Activated CD8-positive, alpha-beta memory T cell treated with anti-CD3 and anti-CD28 coated beads, Interleukin-2, amount 50 U/mL, for 1 hour (primary cell): Measurements from ENCODE around the gene IQCK.

Source experiments
- DNase-seq: peaks from one replicate; pipeline ENCODE4 v3.0.0-alpha.2; 2020; ENCODE audit errors: extremely low read depth

IQCK gene

GRCh38 chr16:19802612-19803011 is 84.5 kb downstream of the IQCK start:
- DNase-seq, result no peak

GRCh38 chr16:19804538-19805323 is 86.7 kb downstream of the IQCK start:
- no peak for DNase-seq

GRCh38 chr16:19805459-19806162 is 87.5 kb downstream of the IQCK start:
- DNase-seq, result no peak

GRCh38 chr16:19808061-19808641 is 90.1 kb downstream of the IQCK start:
- DNase-seq, result no peak

- DNase-seq, result no peak
Measured at GRCh38 chr16:19809121-19809635, 91.1 kb downstream of the IQCK start.

- DNase-seq, result no peak
Measured at GRCh38 chr16:19809693-19810092, 91.6 kb downstream of the IQCK start.

GRCh38 chr16:19810817-19811731 is 93.0 kb downstream of the IQCK start:
- no peak for DNase-seq

- no peak for DNase-seq
Measured at GRCh38 chr16:19812986-19813385, 94.9 kb downstream of the IQCK start.

- no peak for DNase-seq
Measured at GRCh38 chr16:19815418-19815817, 97.3 kb downstream of the IQCK start.

GRCh38 chr16:19817122-19817521 is 99.1 kb downstream of the IQCK start:
- no peak for DNase-seq

- no peak for DNase-seq
Measured at GRCh38 chr16:19817875-19818274, 99.8 kb downstream of the IQCK start.

- no peak for DNase-seq
Measured at GRCh38 chr16:19822533-19822932, 104.5 kb downstream of the IQCK start.

- DNase-seq, result no peak
Measured at GRCh38 chr16:19823322-19823721, 105.3 kb downstream of the IQCK start.

GRCh38 chr16:19824216-19824615 is 106.1 kb downstream of the IQCK start:
- no peak for DNase-seq

GRCh38 chr16:19829844-19830692 is 112.0 kb downstream of the IQCK start:
- DNase-seq, result no peak

- DNase-seq, result no peak
Measured at GRCh38 chr16:19830902-19831560, 113.0 kb downstream of the IQCK start.

GRCh38 chr16:19831678-19832077 is 113.6 kb downstream of the IQCK start:
- DNase-seq, result no peak

- no peak for DNase-seq
Measured at GRCh38 chr16:19833176-19833575, 115.1 kb downstream of the IQCK start.

- no peak for DNase-seq
Measured at GRCh38 chr16:19833581-19833980, 115.5 kb downstream of the IQCK start.

GRCh38 chr16:19835196-19835595 is 117.1 kb downstream of the IQCK start:
- DNase-seq, result no peak
